GM18511 (cell line): Measurements from ENCODE around the gene LDHAL6B.

Experiments used
- ATAC-seq: cut with Tn5 transposase; IDR thresholded peaks from one replicate; pipeline ENCODE4 v1.9.1; 2021; ENCODE audit warnings: mild to moderate bottlenecking, moderate library complexity; ENCODE audit not compliant: unreplicated experiment

LDHAL6B gene

GRCh38 chr15:59216911-59217310 is 10.3 kb downstream of the LDHAL6B start:
- no peak for ATAC-seq

- no peak for ATAC-seq
These were observed 11.3 kb downstream of the LDHAL6B start for GRCh38 chr15:59217876-59218498.

- ATAC-seq = no peak
These were observed 12.1 kb downstream of the LDHAL6B start for GRCh38 chr15:59218710-59219109.

GRCh38 chr15:59221511-59222505 is 15.2 kb downstream of the LDHAL6B start:
- ATAC-seq = no peak

- no peak for ATAC-seq
These were observed 16.4 kb downstream of the LDHAL6B start for GRCh38 chr15:59222906-59223550.

DNA sequence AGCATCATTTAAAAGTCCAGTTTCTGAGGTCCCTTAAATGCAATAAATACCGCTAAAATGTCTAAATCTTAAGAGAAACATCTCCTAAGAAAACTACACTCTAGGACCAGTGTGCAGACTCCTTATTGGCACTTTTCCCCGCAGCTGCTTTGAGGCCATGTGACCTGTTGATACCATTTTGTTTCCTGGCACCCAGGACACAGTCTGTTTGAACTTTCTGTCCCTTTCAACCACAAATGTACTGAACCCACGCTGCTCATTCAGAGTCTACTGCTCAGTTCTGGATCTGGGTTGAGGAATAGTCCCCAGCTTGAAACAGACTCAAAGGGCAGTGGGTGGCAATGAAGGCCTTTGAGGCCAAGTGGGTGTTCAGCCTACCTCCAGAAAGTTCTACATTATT is 17.1 kb downstream of the LDHAL6B start:
- no peak for ATAC-seq

DNA sequence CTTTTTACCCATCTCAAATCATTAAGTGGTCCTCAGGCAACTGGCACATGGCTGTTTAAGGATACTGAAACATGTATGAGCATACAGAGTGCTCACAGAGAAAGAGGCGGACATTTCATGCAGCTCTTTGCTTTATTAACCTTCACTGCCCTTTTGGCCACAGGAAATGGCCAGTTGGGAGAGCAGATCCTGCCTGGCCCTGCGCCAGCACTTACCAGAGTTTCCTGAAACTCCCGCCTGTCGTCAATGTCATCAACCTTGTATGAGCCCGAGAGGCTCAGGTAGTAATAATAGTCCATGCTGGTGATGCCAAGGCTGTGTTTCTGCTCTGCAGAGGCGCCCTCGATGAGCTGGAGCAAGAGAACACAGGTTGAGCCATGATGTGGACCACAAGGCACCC is 17.8 kb downstream of the LDHAL6B start:
- no peak for ATAC-seq

GRCh38 chr15:59227021-59227420 is 20.4 kb downstream of the LDHAL6B start:
- ATAC-seq = no peak

- no peak for ATAC-seq
These were observed 22.4 kb downstream of the LDHAL6B start for GRCh38 chr15:59229015-59229414.

DNA sequence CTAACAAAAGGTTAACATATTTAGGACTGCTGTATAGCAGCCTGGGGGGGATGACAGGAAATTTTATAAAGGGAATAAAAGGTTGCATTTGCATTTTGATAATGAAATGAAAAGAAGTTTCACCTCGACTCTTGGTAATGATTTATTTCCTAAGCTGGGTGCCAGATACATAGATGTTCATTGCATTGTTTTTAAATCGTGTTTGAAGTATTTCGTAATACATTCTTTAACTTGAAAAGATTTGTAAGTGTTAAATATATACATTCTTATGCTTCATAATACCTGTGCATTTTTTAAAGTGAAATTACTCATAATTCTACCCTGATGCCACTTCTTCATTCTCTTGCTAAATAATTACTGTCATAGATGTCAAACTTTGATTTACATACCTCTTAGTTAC is 22.8 kb downstream of the LDHAL6B start:
- no peak for ATAC-seq

DNA sequence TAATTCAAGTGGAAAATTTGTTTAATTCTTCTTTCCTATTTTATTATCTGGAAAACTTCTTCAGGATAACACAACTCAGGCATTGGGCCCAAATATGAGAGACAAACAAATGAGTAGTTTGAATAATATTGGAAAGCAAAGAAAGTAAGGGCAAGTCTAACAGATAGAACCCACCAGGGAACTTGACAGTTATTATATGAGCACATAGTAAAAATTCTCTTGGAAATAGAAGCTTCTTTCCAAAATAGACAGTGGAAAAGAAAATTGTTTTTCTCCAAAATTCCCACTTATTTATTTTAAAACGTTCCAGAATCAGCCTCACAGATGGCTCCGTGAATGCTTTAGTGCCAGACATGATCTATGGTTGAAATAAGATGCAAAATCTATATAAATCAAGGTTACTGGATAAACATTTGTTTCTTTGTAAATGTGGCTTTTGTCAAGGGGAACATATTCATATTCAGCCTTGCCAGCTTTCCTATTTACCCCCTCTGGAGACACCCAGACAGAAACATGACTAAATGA is 23.9 kb downstream of the LDHAL6B start:
- no peak for ATAC-seq

DNA sequence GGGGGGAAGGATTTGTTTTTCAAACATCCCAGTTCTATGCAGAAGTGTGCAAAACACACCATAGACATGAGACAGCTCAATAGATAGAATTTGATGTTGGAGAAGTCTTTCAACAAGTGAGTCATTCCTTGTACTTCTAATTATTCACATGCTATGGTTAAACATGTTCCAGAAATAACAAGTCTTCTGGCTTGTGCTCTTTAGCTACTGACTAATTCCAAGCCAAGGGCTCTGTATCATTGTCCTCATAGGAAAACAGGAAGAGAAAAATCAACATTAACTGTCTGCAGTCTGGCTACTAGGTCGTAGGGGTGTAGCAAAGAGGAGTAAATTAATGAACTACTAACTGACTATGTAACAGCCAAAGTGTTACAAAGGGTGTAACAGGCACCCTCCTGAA is 25.8 kb downstream of the LDHAL6B start:
- ATAC-seq = no peak

- ATAC-seq = no peak
These were observed 29.8 kb downstream of the LDHAL6B start for GRCh38 chr15:59236394-59236793.

DNA sequence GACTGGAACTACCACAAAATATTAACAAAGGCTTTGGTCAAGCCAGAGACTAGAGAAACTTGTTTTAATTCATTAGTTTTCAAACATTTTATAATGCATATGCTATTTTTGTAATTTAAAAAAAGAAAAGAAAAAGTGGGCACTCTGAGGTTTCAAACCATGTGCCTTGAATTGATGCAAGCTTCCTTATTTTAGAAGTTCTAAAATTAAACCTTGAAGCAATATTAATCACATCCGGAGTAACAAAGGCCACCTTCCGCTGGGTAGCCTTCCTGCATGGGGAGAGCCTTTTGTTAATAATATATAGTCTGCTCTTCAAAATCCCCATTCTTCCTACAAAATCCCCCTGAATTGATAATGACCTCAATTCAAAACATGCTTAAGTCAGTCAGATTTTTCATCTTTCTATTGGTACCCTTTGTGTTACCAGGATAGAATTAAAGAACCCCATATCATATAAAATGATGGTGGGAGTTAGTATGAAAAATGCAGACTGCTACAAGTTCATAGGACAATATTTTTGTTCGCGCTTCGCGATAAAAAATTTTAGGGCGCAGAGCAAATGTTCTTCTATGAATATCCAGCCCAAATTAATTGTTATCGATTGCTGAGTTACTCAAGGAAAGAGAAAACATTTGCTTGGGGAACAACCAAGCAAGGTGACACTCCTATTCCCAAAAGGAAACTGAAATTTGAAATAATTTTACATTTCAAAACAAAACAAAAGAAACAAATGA is 30.6 kb downstream of the LDHAL6B start:
- peak; percentile 77 for ATAC-seq

DNA sequence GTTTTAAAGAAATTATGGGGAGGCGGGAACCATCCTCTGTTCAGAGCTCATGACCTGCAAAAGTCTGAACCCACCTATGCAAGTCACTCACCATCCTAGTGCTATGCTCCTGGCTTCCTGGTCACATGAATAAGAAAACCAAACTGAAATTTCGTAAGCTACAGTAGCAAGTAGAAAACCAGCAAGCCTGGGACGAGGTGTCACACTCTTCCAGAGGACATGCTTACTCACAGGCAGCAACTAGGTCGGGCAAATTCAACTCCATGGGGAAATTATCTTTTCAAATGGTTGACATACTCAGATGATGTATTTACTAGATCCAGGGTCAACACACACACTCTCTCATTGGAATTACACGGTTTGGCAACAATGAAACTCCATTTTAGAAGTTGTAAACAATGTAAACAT is 31.3 kb downstream of the LDHAL6B start:
- peak; percentile 59 for ATAC-seq

DNA sequence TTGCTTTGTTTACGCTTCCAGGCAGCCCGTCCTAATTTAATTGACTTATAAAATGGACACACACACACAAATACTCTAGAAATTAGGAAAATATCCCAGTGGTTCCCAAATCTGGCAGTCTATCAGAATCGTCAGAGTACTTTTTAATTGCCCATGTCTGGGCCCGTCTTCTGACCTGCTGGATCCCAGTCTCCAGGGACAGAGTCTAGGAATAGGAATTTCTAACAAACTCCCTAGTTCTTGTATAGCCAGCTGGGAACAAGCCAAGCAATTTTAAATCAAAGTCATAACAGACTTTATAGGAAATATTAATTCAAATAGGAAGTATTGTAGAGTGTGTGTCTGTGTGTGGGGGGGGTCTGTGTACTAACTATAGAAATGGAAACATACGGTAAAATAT is 33.4 kb downstream of the LDHAL6B start:
- ATAC-seq = no peak

DNA sequence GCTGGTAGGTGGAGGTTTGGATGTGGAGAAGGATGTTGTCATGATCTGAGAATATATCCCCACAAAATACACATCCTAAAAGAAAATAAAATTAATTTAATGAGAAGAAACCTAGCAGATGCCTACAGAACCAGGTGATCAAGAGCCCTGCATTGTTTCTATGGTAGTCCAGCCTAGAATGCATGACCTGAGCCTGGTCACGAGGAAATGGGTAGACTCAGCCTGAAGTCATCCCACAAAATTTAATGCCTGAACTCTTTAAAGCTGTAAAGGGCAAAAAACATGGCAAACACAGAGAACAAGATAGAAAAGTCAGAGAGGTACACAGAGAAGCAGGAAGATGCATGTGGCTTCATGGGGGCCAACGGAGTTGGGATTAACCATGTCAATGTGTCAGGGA is 36.0 kb downstream of the LDHAL6B start:
- ATAC-seq = no peak

DNA sequence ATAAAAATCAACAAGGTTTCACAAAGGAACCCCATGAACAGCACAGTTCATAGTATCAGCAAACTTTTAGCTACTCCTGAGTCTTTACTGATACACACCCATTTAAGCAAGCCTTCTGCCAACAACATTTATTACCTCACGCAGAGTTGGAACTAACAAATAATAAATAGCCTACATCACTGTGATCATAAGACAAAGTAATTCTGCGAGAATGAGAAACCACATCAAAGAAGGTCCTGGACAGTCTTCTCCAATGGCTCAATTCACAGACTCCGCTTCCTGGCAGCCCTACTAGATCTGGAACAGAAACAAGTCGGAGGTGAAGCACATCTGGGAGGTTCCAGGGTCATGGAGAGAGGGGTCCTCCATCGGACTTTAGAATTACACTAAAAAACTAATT is 37.0 kb downstream of the LDHAL6B start:
- no peak for ATAC-seq

GRCh38 chr15:59244337-59244736 is 37.7 kb downstream of the LDHAL6B start:
- peak; percentile 91 for ATAC-seq

DNA sequence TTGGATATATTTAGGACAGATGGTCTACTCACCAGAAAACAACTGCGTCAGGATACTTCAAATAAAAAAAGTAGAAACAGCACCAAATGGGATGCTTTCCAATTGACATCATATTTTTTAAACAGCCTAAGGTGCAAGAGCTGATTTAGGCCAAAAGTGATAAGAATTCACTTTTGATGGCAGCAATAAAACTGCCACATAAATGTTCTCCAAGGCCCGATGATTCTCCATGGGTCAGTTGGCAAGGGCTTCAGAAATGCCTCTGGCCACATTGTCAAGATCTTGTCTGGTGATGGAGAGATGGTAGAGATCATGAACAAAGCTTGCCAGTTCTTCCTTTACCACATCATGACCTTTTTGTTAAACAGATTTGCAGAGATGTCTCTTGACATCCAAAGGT is 38.9 kb downstream of the LDHAL6B start:
- no peak for ATAC-seq

DNA sequence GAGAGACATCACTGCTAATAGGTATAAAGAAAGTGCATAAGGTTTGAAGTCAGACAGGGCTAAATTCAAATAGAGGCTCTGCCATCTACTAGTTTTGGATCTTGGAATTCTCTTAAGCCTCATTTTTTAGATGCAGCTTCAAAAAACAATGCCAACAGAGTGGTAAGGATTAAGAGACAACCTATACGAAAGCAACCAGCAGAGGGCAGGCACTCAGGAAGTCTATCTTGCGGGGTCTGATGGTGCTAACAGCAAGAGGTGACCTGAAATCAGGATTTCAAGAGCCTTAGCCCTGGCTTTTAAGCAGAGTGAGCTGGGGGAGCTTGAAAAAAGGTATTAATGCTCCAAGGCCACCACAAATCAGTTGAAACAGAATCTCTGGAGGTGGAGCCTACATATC is 40.7 kb downstream of the LDHAL6B start:
- ATAC-seq = no peak
